GM03348 (cell line): ENCODE data around the gene PRAMEF2.
"Not testable (repeated sequence)": the region's sequence is repeated elsewhere in the genome, so short reads cannot be mapped to it uniquely, and the experiment has no call there.

Source experiments
- DNase-seq: peaks from one replicate; pipeline ENCODE4 v3.0.0; 2012; ENCODE audit warnings: low spot score

Gene PRAMEF2

GRCh38 chr1:12856786-12857185 is at the start of gene PRAMEF2:
PRAMEF2 (plus strand) TSS chr1:12857086; CDS start chr1:12859010, 1,924 bp downstream.
- DNase-seq: not testable (repeated sequence)

- no peak for DNase-seq
Measured at GRCh38 chr1:12809933-12810332, 47.0 kb upstream of the PRAMEF2 start.

GRCh38 chr1:12810691-12811408 is 46.0 kb upstream of the PRAMEF2 start:
- DNase-seq: no peak

- DNase-seq: no peak
Measured at GRCh38 chr1:12811409-12811784, 45.5 kb upstream of the PRAMEF2 start.

- DNase-seq: not testable (repeated sequence)
Measured at GRCh38 chr1:12819061-12819460, 37.8 kb upstream of the PRAMEF2 start.

- DNase-seq: not testable (repeated sequence)
Measured at GRCh38 chr1:12831310-12831709, 25.6 kb upstream of the PRAMEF2 start, which contains the start of gene PRAMEF11. PRAMEF11 (minus strand) TSS chr1:12831410; CDS start chr1:12828789, 2,621 bp downstream.

GRCh38 chr1:12833251-12833650 is 23.6 kb upstream of the PRAMEF2 start:
- DNase-seq: not testable (repeated sequence)

- DNase-seq: not testable (repeated sequence)
Measured at GRCh38 chr1:12848620-12849019, 8.3 kb upstream of the PRAMEF2 start, which contains the start of gene HNRNPCL1. HNRNPCL1 (minus strand) TSS chr1:12848720; CDS start chr1:12848289, 431 bp downstream.

- DNase-seq: no peak
Measured at GRCh38 chr1:12851779-12852178, 5.1 kb upstream of the PRAMEF2 start.

- not testable (repeated sequence) for DNase-seq
Measured at GRCh38 chr1:12863131-12863880, 6.4 kb downstream of the PRAMEF2 start.

GRCh38 chr1:12878453-12878852 is 21.6 kb downstream of the PRAMEF2 start:
- DNase-seq: not testable (repeated sequence)

GRCh38 chr1:12886101-12886500 is 29.2 kb downstream of the PRAMEF2 start, which contains the start of gene PRAMEF4:
PRAMEF4 (minus strand) TSS chr1:12886201; CDS start chr1:12883394, 2,807 bp downstream.
- not testable (repeated sequence) for DNase-seq

GRCh38 chr1:12898170-12898569 is 41.3 kb downstream of the PRAMEF2 start, which contains the start of gene PRAMEF10:
PRAMEF10 (minus strand) TSS chr1:12898270; CDS start chr1:12895847, 2,423 bp downstream.
- DNase-seq: not testable (repeated sequence)

- not testable (repeated sequence) for DNase-seq
Measured at GRCh38 chr1:12899186-12899585, 42.3 kb downstream of the PRAMEF2 start.

GRCh38 chr1:12903793-12904572 is 47.1 kb downstream of the PRAMEF2 start:
- not testable (repeated sequence) for DNase-seq
